HCT116 (cell line): ENCODE data around the gene POU5F1. TPM values are rescaled to one million over a fixed set of nuclear protein-coding genes. Genes with fewer than 3 reads are reported as not detected.
A peak's percentile ranks its signal among the peaks of the same experiment; 100 is the strongest.
"Not testable (repeated sequence)": the region's sequence is repeated elsewhere in the genome, so short reads cannot be mapped to it uniquely, and the experiment has no call there.

ENCODE experiments used
- ATAC-seq: fragments of 200-7000 bp; cut with Tn5 transposase; 2 replicates; pipeline ENCODE4 v1.9.1; 2020; ENCODE audit warnings: mild to moderate bottlenecking, moderate library complexity
- BruUV-seq: library from RNA; stranded (reverse); fragments of 400-500 nt; replicated peaks from 2 replicates; lab custom pipeline; 2021; lab: Mats Ljungman, UMichigan
- CTCF ChIA-PET: fragments of 300-600 bp; sonication (Branson Sonifier 250); formaldehyde crosslinking; loops from one replicate; lab custom pipeline; 2021; ENCODE audit warnings: antibody characterized with exemption; lab: Charles Lee
- POLR2A ChIA-PET: fragments of 300-600, 350-600 bp; sonication (Branson Sonifier 250); formaldehyde crosslinking; loops from one replicate; lab custom pipeline; 2021; ENCODE audit warnings: antibody characterized with exemption; lab: Charles Lee
- RAD21 ChIA-PET, 2 experiments: fragments of 300-600 bp; sonication (Branson Sonifier 250); formaldehyde crosslinking; loops; one replicate each; lab custom pipeline; 2023; ENCODE audit warnings: low total read pairs in 2 of 2; ENCODE audit not compliant: uncharacterized antibody in 2 of 2, unreplicated experiment in 2 of 2, low non-redundant PET in 1 of 2; lab: Charles Lee
- DNase-seq: peaks from one replicate; pipeline ENCODE4 v3.0.0-alpha.2; 2010; ENCODE audit warnings: low read depth, low spot score
- H2AFZ ChIP-seq: fragments of 200-600 bp; shearing (Covaris generic), sonication (generic); 2 replicates; pipeline ENCODE4 v1.6.1; 2017; ENCODE audit warnings: low read depth, mixed run types, mixed read lengths, antibody characterized with exemption, low read length; ENCODE audit not compliant: poor library complexity, severe bottlenecking
- H3K27ac ChIP-seq: 2 replicates; pipeline ENCODE4 v1.5.1; 2012; ENCODE audit warnings: low read depth, low read length
- H3K27me3 ChIP-seq: fragments of 200-600 bp; sonication (generic); 2 replicates; pipeline ENCODE4 v1.6.1; 2016; ENCODE audit warnings: mixed run types, low read length, mixed read lengths; ENCODE audit not compliant: insufficient read depth
- H3K36me3 ChIP-seq, 2 experiments: fragments of 200-500 bp in 1 of 2; fragments of 200-600 bp in 1 of 2; sonication (Bioruptor generic) in 1 of 2; sonication (generic) in 1 of 2; 2 replicates each; pipeline versions ENCODE4 v1.5.1 to v1.6.1; 2014 to 2016; ENCODE audit warnings: low read length in 2 of 2, inconsistent platforms in 1 of 2, mixed read lengths in 1 of 2, mixed run types in 1 of 2; ENCODE audit not compliant: insufficient read depth in 2 of 2, control insufficient read depth in 1 of 2
- H3K4me1 ChIP-seq, 2 experiments: fragments of 200-600 bp in 1 of 2; sonication (generic) in 1 of 2; 2 replicates each; pipeline versions ENCODE4 v1.5.1 to v1.6.1; 2012 to 2017; ENCODE audit warnings: low read length in 2 of 2, inconsistent platforms in 1 of 2, mild to moderate bottlenecking in 1 of 2, mixed read lengths in 1 of 2, mixed run types in 1 of 2, moderate library complexity in 1 of 2; ENCODE audit not compliant: insufficient read depth in 2 of 2, control insufficient read depth in 1 of 2
- H3K4me2 ChIP-seq: fragments of 200-600 bp; sonication (generic); 2 replicates; pipeline ENCODE4 v1.6.1; 2017; ENCODE audit warnings: mixed run types, low read length, mixed read lengths
- H3K4me3 ChIP-seq, 2 experiments: fragments of 200-600 bp in 1 of 2; sonication (generic) in 1 of 2; replicated peaks in 1 of 2; 2 replicates each; pipeline ENCODE4 v1.5.1; 2011 to 2016; ENCODE audit warnings: low read length in 2 of 2, control low read depth in 1 of 2, low read depth in 1 of 2, mild to moderate bottlenecking in 1 of 2, mixed read lengths in 1 of 2, mixed run types in 1 of 2
- H3K79me2 ChIP-seq: fragments of 200-600 bp; sonication (generic); 2 replicates; pipeline ENCODE4 v1.6.1; 2017; ENCODE audit warnings: mild to moderate bottlenecking, mixed run types, low read length, moderate library complexity, mixed read lengths; ENCODE audit not compliant: insufficient read depth
- H3K9ac ChIP-seq: fragments of 200-600 bp; sonication (generic); 2 replicates; pipeline ENCODE4 v1.6.1; 2016; ENCODE audit warnings: low read length, mixed read lengths
- H3K9me2 ChIP-seq: fragments of 200-600 bp; sonication (generic), shearing (Covaris generic); 2 replicates; pipeline ENCODE4 v1.6.1; 2017; ENCODE audit warnings: mixed run types, mild to moderate bottlenecking, moderate library complexity; ENCODE audit not compliant: insufficient read depth
- H3K9me3 ChIP-seq, 2 experiments: fragments of 200-500 bp in 1 of 2; fragments of 200-600 bp in 1 of 2; sonication (Bioruptor generic) in 1 of 2; sonication (generic) in 1 of 2; 2 replicates each; pipeline ENCODE4 v1.6.1; 2014 to 2017; ENCODE audit warnings: low read length in 2 of 2, mixed read lengths in 2 of 2, inconsistent platforms in 1 of 2, low read depth in 1 of 2, mild to moderate bottlenecking in 1 of 2, mixed run types in 1 of 2, moderate library complexity in 1 of 2; ENCODE audit not compliant: control insufficient read depth in 1 of 2, insufficient read depth in 1 of 2
- H4K20me1 ChIP-seq: fragments of 200-600 bp; sonication (generic), shearing (Covaris generic); 2 replicates; pipeline ENCODE4 v1.6.1; 2017; ENCODE audit warnings: mixed run types, mild to moderate bottlenecking, moderate library complexity; ENCODE audit not compliant: insufficient read depth
- CBX3 ChIP-seq: IDR thresholded peaks from 2 replicates; pipeline ENCODE4 v1.6.1; 2012; ENCODE audit warnings: low read depth
- YY1 ChIP-seq: IDR thresholded peaks from 2 replicates; pipeline ENCODE4 v1.6.1; 2011; ENCODE audit warnings: low read length, low read depth, moderate library complexity, mild to moderate bottlenecking; ENCODE audit not compliant: insufficient replicate concordance; ENCODE audit errors: extremely low read depth
- intact Hi-C: fragments of 100-400 bp; cut with micrococcal nuclease; formaldehyde crosslinking; loops from 2 replicates; pipeline ENCODE4 v1.10.0; 2022
- total RNA-seq: library from RNA; stranded (reverse); gene quantifications from one replicate; pipeline ENCODE4 v1.2.1, GENCODE V29; 2021; ENCODE audit not compliant: unreplicated experiment

Gene POU5F1
- total RNA-seq, 1 experiment from 2014 or later = 1.9 TPM

GRCh38 chr6:31216208-31216898 is 45.9 kb upstream of the POU5F1 start:
- H3K27me3 ChIP-seq = no peaks in the 10 kb centered on the region
- RAD21 ChIA-PET = no interaction called here
- DNase-seq = no peak
- H4K20me1 ChIP-seq = no peaks in the 10 kb centered on the region
- H2AFZ ChIP-seq = no peak overlapping the region
- H3K79me2 ChIP-seq = no peaks in the 10 kb centered on the region
- TF ChIP-seq CBX3 = peak; percentile 30; the same call in 1 of the 2 replicates
- no peak for TF ChIP-seq YY1
- no peak overlapping the region for H3K4me2 ChIP-seq
- H3K36me3 ChIP-seq = no peaks in the 10 kb centered on the region
- H3K9me3 ChIP-seq = no peaks in the 10 kb centered on the region
- no peak for ATAC-seq
- intact Hi-C loops = no loop called here
- POLR2A ChIA-PET = no interaction called here
- H3K27ac ChIP-seq = no peak overlapping the region
- no peak overlapping the region for H3K9ac ChIP-seq
- BruUV-seq = no TSS peak
- CTCF ChIA-PET = no interaction called here
- no peak overlapping the region for H3K4me3 ChIP-seq
- H3K4me1 ChIP-seq = no peaks in the 10 kb centered on the region
- H3K9me2 ChIP-seq = no peaks in the 10 kb centered on the region

- CTCF ChIA-PET, H3K9me2 ChIP-seq, ATAC-seq, H3K79me2 ChIP-seq, intact Hi-C loops, H3K36me3 ChIP-seq, POLR2A ChIA-PET, H4K20me1 ChIP-seq, DNase-seq, H3K9me3 ChIP-seq, H3K9ac ChIP-seq, H3K27ac ChIP-seq, H2AFZ ChIP-seq, BruUV-seq, H3K4me1 ChIP-seq, H3K4me3 ChIP-seq, RAD21 ChIA-PET, H3K27me3 ChIP-seq, H3K4me2 ChIP-seq: not testable (repeated sequence)
Measured at GRCh38 chr6:31215216-31215615, 44.7 kb upstream of the POU5F1 start.
